ENCODE results near the gene PEX14.
"Not testable (repeated sequence)": the region's sequence is repeated elsewhere in the genome, so short reads cannot be mapped to it uniquely, and the experiment has no call there.

The PEX14 gene

DNA sequence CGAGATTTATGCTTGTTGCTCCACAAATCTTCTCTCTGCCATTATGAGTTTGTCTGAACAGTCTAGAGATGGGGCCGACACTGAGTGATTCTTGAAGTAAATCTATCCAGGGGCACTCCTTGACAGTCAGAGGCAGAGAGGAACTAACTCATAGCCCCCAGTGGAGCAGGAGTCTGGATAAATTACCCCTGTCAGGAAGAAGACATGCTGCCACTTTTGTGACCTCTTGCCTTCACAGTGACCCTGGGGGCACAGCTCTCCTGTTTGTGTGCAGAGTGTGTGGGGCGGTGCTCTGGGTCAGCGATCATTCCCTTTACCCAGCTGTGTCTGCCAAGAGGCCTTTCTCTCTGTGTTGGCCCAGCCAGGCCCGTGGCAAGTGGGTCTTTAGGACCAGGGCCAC, 29.5 kb downstream of the PEX14 start:
- H4K20me1 ChIP-seq (ENCODE audit: insufficient read depth, low read length), result peaks cover 14% of the 10 kb centered on the region; the same call in 1 of the 2 replicates
- H3K36me3 ChIP-seq (replicated peaks; ENCODE audit: low read depth, low read length), result no peaks in the 10 kb centered on the region
- no peak overlapping the region for H3K4me2 ChIP-seq (ENCODE audit: low read length)
- no peak overlapping the region for H2AFZ ChIP-seq (ENCODE audit: low read depth, low read length)
- TF ChIP-seq, protein P1, sequence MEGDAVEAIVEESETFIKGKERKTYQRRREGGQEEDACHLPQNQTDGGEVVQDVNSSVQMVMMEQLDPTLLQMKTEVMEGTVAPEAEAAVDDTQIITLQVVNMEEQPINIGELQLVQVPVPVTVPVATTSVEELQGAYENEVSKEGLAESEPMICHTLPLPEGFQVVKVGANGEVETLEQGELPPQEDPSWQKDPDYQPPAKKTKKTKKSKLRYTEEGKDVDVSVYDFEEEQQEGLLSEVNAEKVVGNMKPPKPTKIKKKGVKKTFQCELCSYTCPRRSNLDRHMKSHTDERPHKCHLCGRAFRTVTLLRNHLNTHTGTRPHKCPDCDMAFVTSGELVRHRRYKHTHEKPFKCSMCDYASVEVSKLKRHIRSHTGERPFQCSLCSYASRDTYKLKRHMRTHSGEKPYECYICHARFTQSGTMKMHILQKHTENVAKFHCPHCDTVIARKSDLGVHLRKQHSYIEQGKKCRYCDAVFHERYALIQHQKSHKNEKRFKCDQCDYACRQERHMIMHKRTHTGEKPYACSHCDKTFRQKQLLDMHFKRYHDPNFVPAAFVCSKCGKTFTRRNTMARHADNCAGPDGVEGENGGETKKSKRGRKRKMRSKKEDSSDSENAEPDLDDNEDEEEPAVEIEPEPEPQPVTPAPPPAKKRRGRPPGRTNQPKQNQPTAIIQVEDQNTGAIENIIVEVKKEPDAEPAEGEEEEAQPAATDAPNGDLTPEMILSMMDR (IDR thresholded peaks at IDR 0.05; ENCODE audit: low read depth, low read length), result no peak
- no peak for TF ChIP-seq EZH2phosphoT487 (IDR thresholded peaks at IDR 0.05; ENCODE audit: low read depth)
- no peak overlapping the region for H3K9ac ChIP-seq (ENCODE audit: low read length)
- H3K9me3 ChIP-seq (ENCODE audit: insufficient read depth, low read length), result no peaks in the 10 kb centered on the region
- no peak overlapping the region for H3K27ac ChIP-seq (ENCODE audit: low read length)
- no peak overlapping the region for H3K4me3 ChIP-seq (ENCODE audit: low read length)
- H3K4me1 ChIP-seq (ENCODE audit: low read length), result no peaks in the 10 kb centered on the region
- no peaks in the 10 kb centered on the region for H3K27me3 ChIP-seq (ENCODE audit: low read depth, low read length)
- no peaks in the 10 kb centered on the region for H3K79me2 ChIP-seq (ENCODE audit: low read length)

DNA sequence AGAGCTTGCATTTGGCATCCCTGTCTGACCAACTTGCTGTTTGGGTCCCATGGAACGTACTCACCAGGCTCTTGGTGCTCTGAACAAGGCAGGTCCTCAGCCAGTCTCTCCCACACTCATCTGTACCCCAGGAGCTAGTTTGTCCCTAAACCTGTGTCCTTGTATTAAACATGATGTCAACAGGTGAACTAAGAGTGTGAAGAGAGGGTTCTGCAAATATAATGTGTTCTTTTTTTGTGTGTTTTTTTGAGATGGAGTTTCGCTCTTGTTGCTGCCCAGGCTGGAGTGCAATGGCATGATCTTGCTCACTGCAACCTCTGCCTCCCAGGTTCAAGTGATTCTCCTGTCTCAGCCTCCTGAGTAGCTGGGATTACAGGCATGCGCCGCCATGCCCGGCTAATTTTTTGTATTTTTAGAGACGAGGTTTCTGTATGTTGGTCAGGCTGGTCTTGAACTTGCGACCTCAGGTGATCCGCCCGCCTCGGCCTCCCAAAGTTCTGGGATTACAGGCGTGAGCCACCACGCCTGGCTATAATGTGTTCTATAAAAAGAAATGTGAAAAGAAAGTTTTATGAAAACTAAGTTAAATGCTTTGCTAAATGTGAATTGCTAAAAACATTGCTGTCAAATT, 31.4 kb downstream of the PEX14 start:
- H2AFZ ChIP-seq (ENCODE audit: low read depth, low read length); H3K27ac ChIP-seq (ENCODE audit: low read length); H3K4me3 ChIP-seq (ENCODE audit: low read length); H3K4me1 ChIP-seq (ENCODE audit: low read length); H3K4me2 ChIP-seq (ENCODE audit: low read length); H3K9ac ChIP-seq (ENCODE audit: low read length); H3K36me3 ChIP-seq (replicated peaks; ENCODE audit: low read depth, low read length); H3K79me2 ChIP-seq (ENCODE audit: low read length); H3K9me3 ChIP-seq (ENCODE audit: insufficient read depth, low read length); H3K27me3 ChIP-seq (ENCODE audit: low read depth, low read length): not testable (repeated sequence)
- H4K20me1 ChIP-seq (ENCODE audit: insufficient read depth, low read length), result peaks cover 31% of the 10 kb centered on the region

DNA sequence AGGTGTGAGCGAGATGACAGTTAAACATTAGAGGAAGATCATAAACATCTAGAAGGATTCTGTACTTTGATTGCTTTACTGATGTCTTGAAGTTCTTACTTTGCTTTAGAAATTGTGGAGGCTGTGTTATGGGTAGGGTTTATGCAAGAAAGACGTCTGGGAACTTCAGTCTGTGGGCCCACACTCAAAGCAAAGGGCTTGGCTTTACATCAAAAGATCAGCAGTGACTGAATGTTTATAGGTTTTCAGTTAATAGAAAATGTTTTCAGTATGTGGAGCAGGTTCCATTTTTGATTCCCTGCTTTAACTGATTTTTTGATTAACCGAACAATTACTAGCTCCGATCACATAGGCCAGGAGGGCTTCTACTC, 31.9 kb downstream of the PEX14 start:
- H3K4me1 ChIP-seq (ENCODE audit: low read length), result peaks cover 15% of the 10 kb centered on the region

DNA sequence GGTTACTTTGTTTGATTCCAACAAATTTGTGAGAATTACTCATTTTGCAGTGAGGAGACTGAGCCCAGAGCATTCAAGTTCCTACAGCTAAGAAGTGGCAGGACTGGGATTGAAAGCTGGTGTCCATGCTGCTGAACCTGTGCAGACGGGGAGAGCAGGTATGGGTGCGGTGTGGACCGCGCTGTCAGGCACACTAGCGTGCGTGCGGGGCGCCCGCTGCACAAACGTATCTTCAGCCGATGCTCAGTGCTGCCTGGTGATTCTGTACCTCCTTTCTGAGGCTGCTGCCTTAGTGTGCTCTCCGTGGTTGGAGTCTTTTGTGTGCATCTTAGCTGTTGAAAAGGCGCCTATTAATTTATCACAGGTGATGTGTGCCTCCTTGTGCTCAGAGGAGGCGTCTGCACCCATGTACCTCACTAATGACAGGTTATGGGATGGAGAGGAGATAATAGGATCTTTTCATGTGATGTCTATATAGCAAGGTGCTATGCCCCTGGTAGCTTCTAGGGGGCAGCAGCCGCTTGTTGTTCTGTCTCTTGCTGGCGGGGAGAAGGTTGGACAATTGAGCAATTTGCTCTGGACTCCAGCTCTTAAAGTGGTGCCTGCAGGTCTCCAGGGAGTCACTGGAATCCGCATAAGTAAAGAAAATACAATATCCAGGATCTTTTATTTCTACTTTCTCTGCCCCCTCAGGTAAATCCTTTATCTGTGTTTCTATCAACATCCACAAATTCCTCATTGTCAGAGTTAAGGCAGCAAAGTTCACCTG, 32.5 kb downstream of the PEX14 start:
- no peak for TF ChIP-seq EZH2phosphoT487 (IDR thresholded peaks at IDR 0.05; ENCODE audit: low read depth)
- TF ChIP-seq, protein P1 (IDR thresholded peaks at IDR 0.05; ENCODE audit: low read depth, low read length), result peak; percentile 64
- Histone ChIP-seq H3K4me3 (ENCODE audit: low read length) (no peak overlapping the region), H3K9ac (ENCODE audit: low read length) (no peak overlapping the region), H3K9me3 (ENCODE audit: insufficient read depth, low read length) (no peaks in the 10 kb centered on the region), H3K4me1 (ENCODE audit: low read length) (peaks cover 15% of the 10 kb centered on the region), H3K27ac (ENCODE audit: low read length) (no peak overlapping the region), H2AFZ (ENCODE audit: low read depth, low read length) (no peak overlapping the region), H3K79me2 (ENCODE audit: low read length) (peaks cover 8% of the 10 kb centered on the region), H3K4me2 (ENCODE audit: low read length) (no peak overlapping the region), H4K20me1 (ENCODE audit: insufficient read depth, low read length) (peaks cover 42% of the 10 kb centered on the region), H3K27me3 (ENCODE audit: low read depth, low read length) (no peaks in the 10 kb centered on the region), H3K36me3 (replicated peaks; ENCODE audit: low read depth, low read length) (no peaks in the 10 kb centered on the region)

More for the DNA sequence above, 31.9 kb downstream of the PEX14 start:
- H3K36me3 ChIP-seq (replicated peaks; ENCODE audit: low read depth, low read length), result no peaks in the 10 kb centered on the region
- H3K27ac ChIP-seq (ENCODE audit: low read length), result no peak overlapping the region
- no peaks in the 10 kb centered on the region for H3K27me3 ChIP-seq (ENCODE audit: low read depth, low read length)
- H3K4me3 ChIP-seq (ENCODE audit: low read length), result no peak overlapping the region
- H4K20me1 ChIP-seq (ENCODE audit: insufficient read depth, low read length), result peaks cover 36% of the 10 kb centered on the region
- H3K9ac ChIP-seq (ENCODE audit: low read length), result no peak overlapping the region
- H3K4me2 ChIP-seq (ENCODE audit: low read length), result no peak overlapping the region
- H2AFZ ChIP-seq (ENCODE audit: low read depth, low read length), result no peak overlapping the region
- H3K9me3 ChIP-seq (ENCODE audit: insufficient read depth, low read length), result no peaks in the 10 kb centered on the region
- TF ChIP-seq, protein P1 (IDR thresholded peaks at IDR 0.05; ENCODE audit: low read depth, low read length), result no peak
- TF ChIP-seq EZH2phosphoT487 (IDR thresholded peaks at IDR 0.05; ENCODE audit: low read depth), result no peak
- peaks cover 5% of the 10 kb centered on the region; the same call in 1 of the 2 replicates for H3K79me2 ChIP-seq (ENCODE audit: low read length)

Data from OCI-LY3 (cell line).